ENCODE measurements around the gene PFKFB3. TPM values are rescaled to one million over a fixed set of nuclear protein-coding genes. Genes with fewer than 3 reads are reported as not detected.
"Not testable (repeated sequence)": the region's sequence is repeated elsewhere in the genome, so short reads cannot be mapped to it uniquely, and the experiment has no call there.

PFKFB3 gene
- total RNA-seq, 2 experiments from 2014 or later: 133 to 183 TPM

DNA sequence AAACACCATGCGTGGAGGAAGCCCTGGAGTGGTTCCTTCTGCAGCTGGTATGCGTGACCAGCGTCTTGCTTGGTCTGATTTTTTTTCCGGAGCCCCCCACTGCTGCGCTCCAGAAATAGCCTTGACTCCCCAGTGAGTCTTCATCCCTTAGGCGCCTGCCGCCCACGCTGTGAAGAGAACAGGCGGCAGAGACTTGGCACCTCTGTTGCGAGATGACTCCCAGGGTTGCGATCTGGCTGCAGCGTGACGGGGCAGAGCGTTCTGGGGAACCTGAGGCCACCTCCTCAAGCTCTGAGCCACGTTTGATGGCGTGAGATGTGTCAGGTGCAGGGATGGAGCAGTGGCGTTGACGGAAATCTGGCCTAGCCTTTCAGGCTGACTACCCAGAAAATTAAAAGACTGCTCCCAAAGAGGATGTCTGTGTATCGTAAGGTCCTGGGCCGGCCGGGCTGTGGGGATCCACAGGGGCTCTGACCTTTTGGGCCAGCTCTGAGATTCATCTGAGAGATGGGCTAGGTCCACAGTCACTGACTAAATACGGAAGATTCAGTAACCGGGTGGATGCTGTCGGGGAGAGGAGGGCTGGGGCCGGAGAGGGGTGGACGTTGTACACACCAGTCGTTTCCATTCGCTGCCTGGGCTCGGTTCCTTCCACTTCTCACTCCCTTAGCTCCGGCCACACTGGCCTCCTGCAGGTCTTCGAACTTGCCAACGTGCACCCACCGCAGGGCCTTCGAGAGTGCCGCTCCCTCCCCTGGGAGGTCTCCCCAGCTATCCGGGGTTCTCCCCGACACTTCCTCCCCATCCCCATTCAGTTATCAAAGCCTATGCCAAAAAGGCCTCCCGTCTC, 33.8 kb downstream of the PFKFB3 start:
- ChIA-PET CTCF (interaction anchor here (0.7 to 3.3 kb wide), 4 partner anchors 29 to 170 kb away, joined by 3 to 15 read pairs (median 4); no protein-coding TSS in a partner anchor), POLR2A (interaction anchor here (0.5 to 0.6 kb wide), 2 partner anchors 29 to 39 kb away, joined by 3 to 5 read pairs; no protein-coding TSS in a partner anchor)
- peaks cover 23% of the 10 kb centered on the region for H3K4me1 Mint-ChIP-seq
- peaks cover 4% of the 10 kb centered on the region for H3K9me3 Mint-ChIP-seq (ENCODE audit: low read depth)
- peak; percentile 30 for DNase-seq
- intact Hi-C loops (cut with DNase I, micrococcal nuclease): loop anchor here (10.0 kb wide), 1 partner anchor 168 kb away; no protein-coding TSS in a partner anchor
- no peaks in the 10 kb centered on the region for H3K27me3 Mint-ChIP-seq
- H3K4me3 Mint-ChIP-seq: peak overlapping the region; percentile 4
- H3K27ac Mint-ChIP-seq: no peak overlapping the region
- no peak for ATAC-seq
- peaks cover 80% of the 10 kb centered on the region for H3K36me3 Mint-ChIP-seq (ENCODE audit: low read depth)

DNA sequence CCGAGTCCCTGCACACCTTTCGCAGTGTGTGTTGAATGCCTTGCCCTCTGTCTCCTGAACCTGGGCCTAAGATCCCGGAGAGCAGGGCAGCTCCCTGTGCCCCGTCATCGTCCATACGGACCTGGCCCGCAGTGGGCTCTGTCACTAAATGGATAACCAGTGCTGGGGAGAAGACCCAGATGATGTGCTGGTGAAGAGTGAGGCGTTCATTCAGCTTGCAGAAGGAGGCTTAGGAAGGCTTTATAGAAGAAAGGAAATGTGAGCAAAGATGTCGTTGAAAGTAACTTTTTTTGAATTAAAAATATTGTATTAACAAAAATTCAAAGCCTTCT, 34.4 kb downstream of the PFKFB3 start:
- Mint-ChIP-seq H3K27me3 (no peaks in the 10 kb centered on the region), H3K4me1 (peaks cover 23% of the 10 kb centered on the region), H3K36me3 (ENCODE audit: low read depth) (peaks cover 75% of the 10 kb centered on the region), H3K4me3 (peak overlapping the region; percentile 4), H3K9me3 (ENCODE audit: low read depth) (peaks cover 4% of the 10 kb centered on the region), H3K27ac (no peak overlapping the region)
- DNase-seq (no peak), ATAC-seq (no peak)
- ChIA-PET CTCF (interaction anchor here (0.7 to 1.9 kb wide), 3 partner anchors 29 to 169 kb away, joined by 3 to 5 read pairs (median 4); no protein-coding TSS in a partner anchor), POLR2A (interaction anchor here (0.5 to 0.6 kb wide), 2 partner anchors 28 to 38 kb away, joined by 3 to 5 read pairs; no protein-coding TSS in a partner anchor)
- intact Hi-C loops (cut with DNase I, micrococcal nuclease): loop anchor here (10.0 kb wide), 1 partner anchor 168 kb away; no protein-coding TSS in a partner anchor

DNA sequence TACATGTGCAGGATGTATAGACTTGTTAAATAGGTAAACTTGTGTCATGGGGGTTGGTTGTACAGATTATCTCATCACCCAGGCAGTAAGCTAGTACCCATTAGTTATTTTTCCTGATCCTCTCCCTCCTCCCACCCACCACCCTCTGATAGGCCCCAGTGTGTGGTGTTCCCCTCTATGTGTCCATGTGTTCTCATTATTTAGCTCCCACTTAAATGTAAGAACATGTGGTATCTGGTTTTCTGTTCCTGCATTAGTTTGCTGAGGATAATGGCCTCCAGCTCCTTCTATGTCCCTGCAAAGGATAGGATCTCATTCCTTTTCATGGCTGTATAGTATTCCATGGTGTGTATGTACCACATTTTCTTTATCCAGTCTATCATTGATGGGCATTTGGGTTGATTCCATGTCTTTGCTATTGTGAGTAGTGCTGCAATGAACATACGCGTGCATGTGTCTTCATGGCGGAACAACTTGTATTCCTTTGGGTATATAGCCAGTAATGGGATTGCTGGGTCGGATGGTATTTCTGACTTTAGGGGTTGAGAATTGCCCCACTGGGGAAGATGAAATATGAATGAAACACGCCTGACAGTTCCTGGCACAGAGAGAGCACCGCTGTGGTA, 36.0 kb downstream of the PFKFB3 start:
- POLR2A ChIA-PET; ATAC-seq; H3K4me3 Mint-ChIP-seq; H3K27me3 Mint-ChIP-seq; DNase-seq; H3K9me3 Mint-ChIP-seq (ENCODE audit: low read depth): not testable (repeated sequence)
- H3K4me1 Mint-ChIP-seq: peaks cover 23% of the 10 kb centered on the region
- peak overlapping the region; percentile 45 for H3K27ac Mint-ChIP-seq
- CTCF ChIA-PET: interaction anchor here (0.6 to 1.7 kb wide), 3 partner anchors 39 to 163 kb away, joined by 4 to 9 read pairs (median 5); no protein-coding TSS in a partner anchor
- intact Hi-C loops (cut with DNase I, micrococcal nuclease): loop anchor here (1.0 to 10.0 kb wide), 3 partner anchors 32 to 166 kb away; no protein-coding TSS in a partner anchor
- H3K36me3 Mint-ChIP-seq (ENCODE audit: low read depth): peaks cover 60% of the 10 kb centered on the region

DNA sequence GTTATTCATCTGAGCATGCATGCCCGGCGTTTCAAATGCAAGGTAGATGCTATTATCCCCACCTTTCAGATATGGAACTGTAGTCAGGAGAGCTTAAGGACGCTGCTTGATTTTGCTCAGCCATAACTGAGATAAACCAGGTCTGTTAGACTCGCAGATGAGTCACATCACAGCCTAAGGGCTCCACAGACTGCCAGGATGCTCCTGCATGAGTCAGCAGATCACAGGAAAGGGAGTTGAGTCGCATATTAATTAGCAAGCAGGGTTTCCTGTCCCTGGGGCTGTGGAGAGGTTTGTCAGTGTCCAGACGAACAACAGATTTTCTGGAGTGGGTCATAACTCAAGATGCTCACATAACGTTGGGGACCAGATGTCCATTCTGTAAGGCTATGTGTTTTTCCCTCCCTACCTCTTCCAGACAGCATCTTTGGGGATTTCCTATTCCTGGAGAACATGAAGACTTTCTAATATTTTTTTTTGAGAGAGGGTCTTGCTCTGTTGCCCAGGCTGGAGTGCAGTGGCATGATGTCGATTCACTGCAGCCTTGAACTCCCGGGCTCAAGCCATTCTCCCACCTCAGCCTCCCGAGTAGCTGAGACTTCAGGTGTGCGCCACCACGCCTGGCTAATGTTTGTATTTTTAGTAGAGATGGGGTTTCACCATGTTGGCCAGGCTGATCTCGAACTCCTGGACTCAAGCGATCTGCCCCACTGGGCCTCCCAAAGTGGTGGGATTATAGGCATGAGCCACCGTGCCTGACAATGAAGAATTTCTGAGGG, 36.7 kb downstream of the PFKFB3 start:
- Mint-ChIP-seq H3K27me3 (no peaks in the 10 kb centered on the region), H3K9me3 (ENCODE audit: low read depth) (peaks cover 4% of the 10 kb centered on the region), H3K27ac (peak overlapping the region; percentile 45), H3K4me1 (peaks cover 23% of the 10 kb centered on the region), H3K36me3 (ENCODE audit: low read depth) (peaks cover 53% of the 10 kb centered on the region), H3K4me3 (no peak overlapping the region)
- intact Hi-C loops (cut with DNase I, micrococcal nuclease): loop anchor here (1.0 to 10.0 kb wide), 3 partner anchors 31 to 165 kb away; no protein-coding TSS in a partner anchor
- DNase-seq: peak; percentile 84
- CTCF ChIA-PET: interaction anchor here (0.6 to 1.7 kb wide), 3 partner anchors 35 to 162 kb away, joined by 3 to 9 read pairs (median 4); no protein-coding TSS in a partner anchor
- peak; percentile 92 for ATAC-seq
- POLR2A ChIA-PET: no interaction called here

DNA sequence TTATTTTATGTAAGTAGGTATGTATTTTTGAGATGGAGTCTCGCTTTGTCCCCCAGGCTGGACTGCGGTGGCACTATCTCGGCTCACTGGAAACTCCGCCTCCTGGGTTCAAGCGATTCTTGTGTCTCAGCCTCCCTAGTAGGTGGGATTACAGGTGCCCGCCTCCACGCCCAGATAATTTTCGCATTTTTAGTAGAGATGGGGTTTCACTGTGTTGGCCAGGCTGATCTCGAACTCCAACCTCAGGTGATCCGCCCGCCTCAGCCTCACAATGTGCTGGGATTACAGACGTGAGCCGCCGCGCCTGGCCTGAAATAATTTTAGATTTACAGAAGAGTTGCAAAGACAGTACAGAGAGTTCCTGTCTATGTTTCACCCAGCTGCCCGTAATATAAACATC, 37.5 kb downstream of the PFKFB3 start:
- H3K9me3 Mint-ChIP-seq (ENCODE audit: low read depth): peaks cover 4% of the 10 kb centered on the region
- intact Hi-C loops (cut with DNase I, micrococcal nuclease): no loop called here
- CTCF ChIA-PET: interaction anchor here (1.7 kb wide), 1 partner anchor 161 kb away, joined by 9 read pairs; no protein-coding TSS in a partner anchor
- peaks cover 48% of the 10 kb centered on the region for H3K36me3 Mint-ChIP-seq (ENCODE audit: low read depth)
- no peak overlapping the region for H3K27ac Mint-ChIP-seq
- H3K4me3 Mint-ChIP-seq: no peak overlapping the region
- peaks cover 22% of the 10 kb centered on the region for H3K4me1 Mint-ChIP-seq
- DNase-seq: no peak
- no peaks in the 10 kb centered on the region for H3K27me3 Mint-ChIP-seq
- no peak for ATAC-seq
- POLR2A ChIA-PET: no interaction called here

DNA sequence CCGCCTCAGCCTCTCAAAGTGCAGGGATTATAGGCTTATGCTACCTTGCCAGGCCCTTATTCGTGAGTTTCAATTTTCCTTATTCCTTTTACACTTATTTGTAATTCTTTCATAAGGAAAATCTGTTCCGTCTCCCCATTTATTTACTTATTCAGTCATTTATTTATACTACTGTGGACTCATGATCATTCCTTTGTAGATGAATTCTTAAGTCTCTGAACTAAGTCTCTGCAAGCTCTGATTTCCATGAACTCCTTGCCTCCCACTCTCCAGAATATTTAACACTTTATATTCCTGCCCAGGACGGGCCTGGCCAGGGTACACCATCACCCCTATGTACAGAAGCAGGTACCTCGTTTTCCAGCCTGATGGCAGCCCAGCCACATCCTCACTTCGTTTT, 39.4 kb downstream of the PFKFB3 start:
- CTCF ChIA-PET: no interaction called here
- no peak overlapping the region for H3K4me3 Mint-ChIP-seq
- intact Hi-C loops (cut with DNase I, micrococcal nuclease): no loop called here

DNA sequence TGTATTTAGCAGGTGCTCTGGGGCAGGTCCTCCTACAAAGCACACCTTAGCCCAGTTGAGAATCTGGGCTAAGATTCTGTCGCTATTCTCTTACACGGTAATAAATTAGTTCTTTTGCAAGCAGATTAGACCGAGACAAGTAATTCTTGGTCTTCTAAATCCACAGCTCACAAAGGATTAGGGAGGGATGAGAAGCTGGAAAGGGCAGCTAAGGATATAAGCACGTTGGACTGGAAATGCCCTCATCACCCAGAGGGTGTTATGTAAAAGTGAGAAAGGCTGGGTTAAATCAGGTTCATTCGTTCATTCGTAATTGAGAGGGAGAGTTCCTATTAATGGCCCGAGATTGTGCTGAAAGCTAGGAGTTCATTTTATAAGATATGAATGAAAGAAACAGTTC, 41.8 kb downstream of the PFKFB3 start:
- POLR2A ChIA-PET: no interaction called here
- H3K4me3 Mint-ChIP-seq: no peak overlapping the region
- H3K4me1 Mint-ChIP-seq: peaks cover 5% of the 10 kb centered on the region
- H3K27ac Mint-ChIP-seq: no peak overlapping the region
- H3K27me3 Mint-ChIP-seq: no peaks in the 10 kb centered on the region
- H3K9me3 Mint-ChIP-seq (ENCODE audit: low read depth): no peaks in the 10 kb centered on the region
- ATAC-seq: no peak
- intact Hi-C loops (cut with DNase I, micrococcal nuclease): no loop called here
- CTCF ChIA-PET: interaction anchor here (0.9 to 2.7 kb wide), 5 partner anchors 10 to 433 kb away, joined by 3 to 10 read pairs (median 4); no protein-coding TSS in a partner anchor
- peaks cover 19% of the 10 kb centered on the region for H3K36me3 Mint-ChIP-seq (ENCODE audit: low read depth)
- DNase-seq: no peak

More for the DNA sequence above, 39.4 kb downstream of the PFKFB3 start:
- DNase-seq: no peak
- no peak for ATAC-seq
- H3K27ac Mint-ChIP-seq: no peak overlapping the region
- H3K4me1 Mint-ChIP-seq: peaks cover 20% of the 10 kb centered on the region
- peaks cover 35% of the 10 kb centered on the region for H3K36me3 Mint-ChIP-seq (ENCODE audit: low read depth)
- POLR2A ChIA-PET: no interaction called here
- peaks cover 4% of the 10 kb centered on the region for H3K9me3 Mint-ChIP-seq (ENCODE audit: low read depth)
- no peaks in the 10 kb centered on the region for H3K27me3 Mint-ChIP-seq

DNA sequence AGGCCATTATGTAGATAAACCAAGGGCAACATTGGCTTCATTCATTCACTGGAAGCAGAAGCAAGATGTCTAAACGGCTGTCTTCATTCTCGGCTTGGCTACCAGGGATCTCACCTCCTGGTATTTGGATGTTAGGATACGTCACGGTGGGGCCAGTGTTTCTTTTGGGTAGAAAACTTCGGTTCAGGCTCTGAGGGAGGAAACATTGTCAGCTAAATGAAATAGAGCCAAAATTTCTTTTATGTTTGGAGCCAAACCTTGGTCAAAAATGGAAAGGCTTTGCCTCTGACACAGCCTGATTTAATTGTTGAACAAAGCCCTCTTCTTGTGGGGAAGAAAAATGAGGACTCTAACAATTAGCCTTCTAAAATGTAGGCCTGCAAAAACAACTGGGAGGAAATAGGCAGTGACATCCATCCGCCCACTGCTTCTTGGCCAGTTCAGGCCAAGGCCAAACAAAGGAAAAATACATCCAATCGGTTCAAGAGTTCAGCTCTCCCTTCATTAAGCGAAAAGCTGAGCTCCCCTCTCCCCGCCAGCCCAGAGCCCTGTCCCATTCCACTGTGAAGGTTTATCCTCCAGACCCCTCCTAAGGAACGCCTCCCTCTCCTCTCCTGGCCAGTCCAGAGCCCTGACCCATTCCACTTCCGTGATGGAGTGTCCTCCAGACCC, 44.4 kb downstream of the PFKFB3 start:
- Mint-ChIP-seq H3K27ac (no peak overlapping the region), H3K9me3 (ENCODE audit: low read depth) (no peaks in the 10 kb centered on the region), H3K4me3 (no peak overlapping the region), H3K4me1 (no peaks in the 10 kb centered on the region), H3K27me3 (no peaks in the 10 kb centered on the region), H3K36me3 (ENCODE audit: low read depth) (peaks cover 4% of the 10 kb centered on the region)
- ChIA-PET CTCF (interaction anchor here (0.7 to 1.2 kb wide), 2 partner anchors 159 to 624 kb away, joined by 3 read pairs; no protein-coding TSS in a partner anchor), POLR2A (interaction anchor here (0.6 kb wide), 1 partner anchor 141 kb away, joined by 3 read pairs; no protein-coding TSS in a partner anchor)
- ATAC-seq (no peak), DNase-seq (no peak)
- intact Hi-C loops (cut with DNase I, micrococcal nuclease): no loop called here

DNA sequence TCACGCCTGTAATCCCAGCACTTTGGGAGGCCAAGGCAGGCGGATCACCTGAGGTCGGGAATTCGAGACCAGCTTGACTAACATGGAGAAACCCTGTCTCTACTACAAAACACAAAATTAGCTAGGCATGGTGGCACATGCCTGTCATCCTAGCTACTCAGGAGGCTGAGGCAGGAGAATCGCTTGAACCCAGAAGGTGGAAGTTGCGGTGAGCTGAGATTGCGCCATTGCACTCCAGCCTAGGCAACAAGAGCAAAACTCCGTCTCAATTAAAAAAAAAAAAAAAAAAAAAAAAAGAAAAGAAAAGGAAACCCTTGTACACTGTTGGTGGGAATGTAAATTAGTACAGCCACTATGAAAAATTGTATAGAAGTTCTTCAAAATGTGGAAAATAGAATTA, 46.2 kb downstream of the PFKFB3 start:
- DNase-seq; H3K9me3 Mint-ChIP-seq (ENCODE audit: low read depth); H3K4me1 Mint-ChIP-seq; POLR2A ChIA-PET; H3K4me3 Mint-ChIP-seq; H3K27ac Mint-ChIP-seq; ATAC-seq; H3K27me3 Mint-ChIP-seq; H3K36me3 Mint-ChIP-seq (ENCODE audit: low read depth); CTCF ChIA-PET; intact Hi-C loops (cut with DNase I, micrococcal nuclease): not testable (repeated sequence)

DNA sequence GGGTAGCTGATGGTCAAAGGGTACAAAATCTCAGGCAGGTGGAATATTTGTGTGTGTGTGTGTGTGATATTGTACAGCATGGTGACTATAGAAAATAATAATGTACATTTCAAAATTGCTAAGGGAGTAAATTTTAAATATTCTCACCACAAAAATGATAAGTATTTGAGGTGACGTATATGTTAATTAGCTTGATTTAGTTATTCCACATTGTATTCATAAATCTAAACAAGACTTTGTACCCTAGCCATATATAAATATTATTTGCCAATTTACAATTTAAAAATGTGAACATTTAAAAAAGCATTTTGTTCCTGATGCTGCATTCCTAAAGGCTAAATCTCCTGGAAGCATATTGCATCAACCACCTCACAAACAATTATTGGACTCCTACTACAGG, 47.0 kb downstream of the PFKFB3 start:
- no peak overlapping the region for H3K27ac Mint-ChIP-seq
- ATAC-seq (no peak), DNase-seq (no peak)
- H3K36me3 Mint-ChIP-seq (ENCODE audit: low read depth): peaks cover 4% of the 10 kb centered on the region
- no peaks in the 10 kb centered on the region for H3K9me3 Mint-ChIP-seq (ENCODE audit: low read depth)
- CTCF ChIA-PET: interaction anchor here (0.6 kb wide), 1 partner anchor 252 kb away, joined by 3 read pairs; no protein-coding TSS in a partner anchor
- intact Hi-C loops (cut with DNase I, micrococcal nuclease): no loop called here
- no peaks in the 10 kb centered on the region for H3K27me3 Mint-ChIP-seq
- H3K4me3 Mint-ChIP-seq: no peak overlapping the region
- H3K4me1 Mint-ChIP-seq: peaks cover 5% of the 10 kb centered on the region
- POLR2A ChIA-PET: no interaction called here
